HG03097 (cell line): Measurements from ENCODE around the gene COL4A4.
"Not testable (repeated sequence)": the region's sequence is repeated elsewhere in the genome, so short reads cannot be mapped to it uniquely, and the experiment has no call there.

Source experiments
- ATAC-seq: cut with Tn5 transposase; IDR thresholded peaks from one replicate; pipeline ENCODE4 v1.9.1; 2021; ENCODE audit not compliant: unreplicated experiment, low FRiP score

Gene COL4A4

GRCh38 chr2:227163998-227164762 is at the start of gene COL4A4, which contains the start of gene COL4A3:
Gene COL4A4, minus strand, starts transcription at chr2:227164205. Its CDS starts 16,722 bp downstream, at chr2:227147483.
Gene COL4A3, plus strand, starts transcription at chr2:227164624. Its CDS starts 103 bp downstream, at chr2:227164727.
- ATAC-seq = peak; percentile 18

GRCh38 chr2:227207573-227207972 is 43.6 kb upstream of the COL4A4 start:
- no peak for ATAC-seq

- ATAC-seq = no peak
Measured at GRCh38 chr2:227206406-227206805, 42.4 kb upstream of the COL4A4 start.

- no peak for ATAC-seq
Measured at GRCh38 chr2:227205701-227206100, 41.7 kb upstream of the COL4A4 start.

GRCh38 chr2:227204452-227204851 is 40.4 kb upstream of the COL4A4 start:
- ATAC-seq = no peak

- no peak for ATAC-seq
Measured at GRCh38 chr2:227201771-227202170, 37.8 kb upstream of the COL4A4 start.

- no peak for ATAC-seq
Measured at GRCh38 chr2:227198866-227199265, 34.9 kb upstream of the COL4A4 start.

- no peak for ATAC-seq
Measured at GRCh38 chr2:227194219-227194618, 30.2 kb upstream of the COL4A4 start.

GRCh38 chr2:227192491-227192890 is 28.5 kb upstream of the COL4A4 start:
- no peak for ATAC-seq

- no peak for ATAC-seq
Measured at GRCh38 chr2:227191367-227191766, 27.4 kb upstream of the COL4A4 start.

GRCh38 chr2:227188292-227188691 is 24.3 kb upstream of the COL4A4 start:
- no peak for ATAC-seq

- ATAC-seq = no peak
Measured at GRCh38 chr2:227186751-227187150, 22.7 kb upstream of the COL4A4 start.

- ATAC-seq = no peak
Measured at GRCh38 chr2:227185615-227186232, 21.7 kb upstream of the COL4A4 start.

- ATAC-seq = no peak
Measured at GRCh38 chr2:227183657-227184367, 19.8 kb upstream of the COL4A4 start.

- no peak for ATAC-seq
Measured at GRCh38 chr2:227182765-227183164, 18.8 kb upstream of the COL4A4 start.

GRCh38 chr2:227180770-227181169 is 16.8 kb upstream of the COL4A4 start:
- no peak for ATAC-seq

- no peak for ATAC-seq
Measured at GRCh38 chr2:227179988-227180685, 16.1 kb upstream of the COL4A4 start.

GRCh38 chr2:227177592-227178336 is 13.8 kb upstream of the COL4A4 start:
- no peak for ATAC-seq

- not testable (repeated sequence) for ATAC-seq
Measured at GRCh38 chr2:227171779-227172178, 7.8 kb upstream of the COL4A4 start.

GRCh38 chr2:227164763-227165291 is 822 bp upstream of the COL4A4 start:
- ATAC-seq = peak; percentile 73
